Testis (tissue), 2 donors: ENCODE data around the gene HOXA13.

Source experiments
- POLR2A ChIP-seq: fragments of 450-650 bp; IDR thresholded peaks from one replicate; pipeline ENCODE4 v1.6.1; 2017; ENCODE audit warnings: antibody characterized with exemption, mild to moderate bottlenecking, moderate library complexity
- TF ChIP-seq, protein P1 (sequence below), 3 experiments: fragments of 450-650 bp in 2 of 3; fragments of 200-600 bp in 1 of 3; sonication (generic) in 1 of 3; IDR thresholded peaks; one replicate each; pipeline ENCODE4 v1.5.1; 2016 to 2019; ENCODE audit warnings: antibody characterized with exemption in 3 of 3, mild to moderate bottlenecking in 2 of 3, moderate library complexity in 1 of 3

DNA sequence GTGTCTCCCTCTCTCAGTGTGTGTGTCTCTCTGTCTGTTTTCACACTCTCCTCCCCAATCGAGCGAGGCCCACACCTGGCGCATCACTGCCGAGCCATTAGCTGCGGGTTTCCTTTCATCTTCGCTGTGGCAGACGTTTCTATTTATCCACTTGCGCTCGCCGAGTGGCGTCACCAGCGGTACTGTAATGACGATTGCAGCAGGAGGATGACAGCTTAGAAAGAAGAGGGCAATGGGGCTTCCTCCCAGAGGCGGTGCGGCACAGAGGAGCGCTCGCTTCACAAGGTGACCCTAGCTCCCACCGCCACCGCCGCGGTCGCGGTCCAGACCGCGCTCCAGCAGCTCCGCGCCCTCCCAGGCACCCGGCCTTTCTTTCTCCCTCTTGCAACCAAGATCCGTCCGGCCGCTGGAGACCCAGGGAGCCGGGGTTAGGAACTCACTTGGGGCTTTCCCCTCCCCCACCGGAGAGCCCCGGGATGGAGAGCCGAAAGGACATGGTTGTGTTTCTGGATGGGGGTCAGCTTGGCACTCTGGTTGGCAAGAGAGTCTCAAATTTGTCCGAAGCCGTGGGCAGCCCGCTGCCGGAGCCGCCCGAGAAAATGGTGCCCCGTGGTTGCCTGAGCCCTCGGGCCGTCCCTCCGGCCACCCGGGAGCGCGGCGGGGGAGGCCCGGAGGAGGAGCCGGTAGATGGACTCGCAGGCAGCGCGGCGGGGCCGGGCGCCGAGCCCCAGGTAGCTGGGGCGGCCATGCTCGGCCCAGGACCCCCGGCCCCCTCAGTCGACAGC is 42.9 kb upstream of the HOXA13 start, which contains the start of gene EVX1:
- no peak for TF ChIP-seq POLR2A
- TF ChIP-seq, protein P1, sequence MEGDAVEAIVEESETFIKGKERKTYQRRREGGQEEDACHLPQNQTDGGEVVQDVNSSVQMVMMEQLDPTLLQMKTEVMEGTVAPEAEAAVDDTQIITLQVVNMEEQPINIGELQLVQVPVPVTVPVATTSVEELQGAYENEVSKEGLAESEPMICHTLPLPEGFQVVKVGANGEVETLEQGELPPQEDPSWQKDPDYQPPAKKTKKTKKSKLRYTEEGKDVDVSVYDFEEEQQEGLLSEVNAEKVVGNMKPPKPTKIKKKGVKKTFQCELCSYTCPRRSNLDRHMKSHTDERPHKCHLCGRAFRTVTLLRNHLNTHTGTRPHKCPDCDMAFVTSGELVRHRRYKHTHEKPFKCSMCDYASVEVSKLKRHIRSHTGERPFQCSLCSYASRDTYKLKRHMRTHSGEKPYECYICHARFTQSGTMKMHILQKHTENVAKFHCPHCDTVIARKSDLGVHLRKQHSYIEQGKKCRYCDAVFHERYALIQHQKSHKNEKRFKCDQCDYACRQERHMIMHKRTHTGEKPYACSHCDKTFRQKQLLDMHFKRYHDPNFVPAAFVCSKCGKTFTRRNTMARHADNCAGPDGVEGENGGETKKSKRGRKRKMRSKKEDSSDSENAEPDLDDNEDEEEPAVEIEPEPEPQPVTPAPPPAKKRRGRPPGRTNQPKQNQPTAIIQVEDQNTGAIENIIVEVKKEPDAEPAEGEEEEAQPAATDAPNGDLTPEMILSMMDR (IDR thresholded peaks at IDR 0.05), result no peak
